Esophagus muscularis mucosa (tissue), 4 donors: ENCODE results near the gene S100A13. TPM values are rescaled to one million over a fixed set of nuclear protein-coding genes. Genes with fewer than 3 reads are reported as not detected.
"Not testable (repeated sequence)": the region's sequence is repeated elsewhere in the genome, so short reads cannot be mapped to it uniquely, and the experiment has no call there.

ENCODE experiments used
- DNase-seq: peaks from one replicate; pipeline ENCODE4 v3.0.0-alpha.2; 2017; ENCODE audit errors: extremely low spot score
- H3K27ac ChIP-seq, 4 donors: fragments of 200-600 bp; sonication (generic); replicated peaks in 1 of 4; 1 replicate in 3 of 4; 2 replicates in 1 of 4; pipeline ENCODE4 v1.5.1; 2016 to 2019; ENCODE audit warnings: mild to moderate bottlenecking in 1 of 4
- H3K27me3 ChIP-seq, 4 donors: fragments of 200-600 bp; sonication (generic); one replicate each; pipeline versions ENCODE4 v1.5.1 to v1.6.0; 2016 to 2019
- H3K36me3 ChIP-seq, 4 donors: fragments of 200-600 bp; sonication (generic); one replicate each; pipeline ENCODE4 v1.5.1; 2016 to 2019
- H3K4me1 ChIP-seq, 4 donors: fragments of 200-600 bp; sonication (generic); one replicate each; pipeline ENCODE4 v1.5.1; 2016 to 2019
- H3K4me3 ChIP-seq, 4 donors: fragments of 200-600 bp; sonication (generic); 1 replicate in 2 of 4; 2 replicates in 2 of 4; pipeline ENCODE4 v1.5.1; 2016 to 2019; ENCODE audit warnings: mild to moderate bottlenecking in 4 of 4, moderate library complexity in 1 of 4
- H3K9me3 ChIP-seq, 4 donors: fragments of 200-600 bp; sonication (generic); 1 replicate in 3 of 4; 2 replicates in 1 of 4; pipeline ENCODE4 v1.5.1; 2016 to 2019
- CTCF ChIP-seq, 3 experiments: fragments of 200-600 bp in 2 of 3; fragments of 450-650 bp in 1 of 3; sonication (generic) in 2 of 3; IDR thresholded peaks; one replicate each; pipeline ENCODE4 v1.5.1; 2017 to 2019; ENCODE audit warnings: antibody characterized with exemption in 3 of 3, mild to moderate bottlenecking in 2 of 3, moderate library complexity in 1 of 3
- EP300 ChIP-seq: sonication (generic); formaldehyde crosslinking; IDR thresholded peaks from one replicate; pipeline ENCODE4 v1.6.1; 2017; ENCODE audit warnings: antibody characterized with exemption
- POLR2A ChIP-seq: fragments of 450-650 bp; IDR thresholded peaks from one replicate; pipeline ENCODE4 v1.6.1; 2017; ENCODE audit warnings: antibody characterized with exemption, moderate library complexity, mild to moderate bottlenecking, low read depth
- POLR2AphosphoS5 ChIP-seq, 2 donors: sonication (generic); formaldehyde crosslinking; IDR thresholded peaks; one replicate each; pipeline ENCODE4 v1.6.1; 2017; ENCODE audit warnings: antibody characterized with exemption in 2 of 2
- WGBS: methylation state at CpG from one replicate; pipeline ENCODE4 v1.1.5; 2018; 5-methylcytosine and 5-hydroxymethylcytosine counted together
- intact Hi-C: fragments of 100-400 bp; cut with DNase I; formaldehyde crosslinking; loops from one replicate; pipeline ENCODE4 v1.15.1; 2023
- total RNA-seq, 4 donors: library from RNA; depleted of rRNA; stranded (reverse); fragments of >200 nt; gene quantifications; one replicate each; pipeline versions ENCODE4 v1.1.0 to v1.2.1, GENCODE V29; 2016

Gene S100A13
- 10 to 100 TPM; 71.3 to 84.7 (median 83.1) TPM for total RNA-seq

- Histone ChIP-seq H3K9me3 (no peaks in the 10 kb centered on the region), H3K36me3 (peaks cover 0 to 29% (median 12%) of the 10 kb centered on the region in 4 donors), H3K4me1 (peaks cover 52 to 65% (median 58%) of the 10 kb centered on the region in 4 donors), H3K27ac (peak within 1 kb of the TSS; percentile 83 to 91 (median 88)), H3K27me3 (no peaks in the 10 kb centered on the region), H3K4me3 (peak within 1 kb of the TSS; percentile 57 to 65 (median 62))
- DNase-seq: peak; percentile 95
- TF ChIP-seq POLR2AphosphoS5 (IDR thresholded peaks at IDR 0.05): peak; percentile 42 to 82
- TF ChIP-seq POLR2A: no peak
- peak; percentile 33 to 57 (median 55) for TF ChIP-seq CTCF (IDR thresholded peaks at IDR 0.05)
- TF ChIP-seq EP300: no peak
- intact Hi-C loops: no loop called here
- WGBS: 23% methylated on average over 21 of the region's 28 CpGs
Measured at GRCh38 chr1:153626904-153627714, at the start of gene S100A13. S100A13 (minus strand) TSS chr1:153627505; CDS start chr1:153626472, 1,033 bp downstream.

- TF ChIP-seq CTCF (IDR thresholded peaks at IDR 0.05) (no peak), POLR2AphosphoS5 (IDR thresholded peaks at IDR 0.05) (no peak), POLR2A (no peak), EP300 (no peak)
- Histone ChIP-seq H3K4me1 (peaks cover 26 to 42% (median 32%) of the 10 kb centered on the region in 4 donors), H3K9me3 (no peaks in the 10 kb centered on the region), H3K36me3 (peaks cover 5 to 12% (median 9%) of the 10 kb centered on the region in 4 donors), H3K27ac (no peak overlapping the region), H3K4me3 (no peak overlapping the region), H3K27me3 (peaks cover 0 to 3% (median 0%) of the 10 kb centered on the region in 4 donors)
- 87% methylated on average over 2 of the region's 2 CpGs for whole genome bisulfite sequencing
- DNase-seq: no peak
- intact Hi-C loops: no loop called here
Measured at GRCh38 chr1:153673511-153673910, 46.2 kb upstream of the S100A13 start.

GRCh38 chr1:153671628-153672353 lies 44.5 kb upstream of the S100A13 start:
- H3K9me3 ChIP-seq, H3K27me3 ChIP-seq, DNase-seq, intact Hi-C loops: not testable (repeated sequence)
- WGBS: 9% methylated on average over 28 of the region's 28 CpGs
- TF ChIP-seq CTCF (IDR thresholded peaks at IDR 0.05): peak; percentile 10 to 12 (median 12)
- Histone ChIP-seq H3K4me1 (peaks cover 14 to 31% (median 23%) of the 10 kb centered on the region in 4 donors), H3K27ac (peak overlapping the region; percentile 83 to 88 (median 86)), H3K4me3 (peak overlapping the region; percentile 73 to 82 (median 78)), H3K36me3 (peaks cover 21 to 29% (median 26%) of the 10 kb centered on the region in 4 donors)

- peak; percentile 99 for DNase-seq
- Histone ChIP-seq H3K4me1 (peaks cover 14 to 31% (median 23%) of the 10 kb centered on the region in 4 donors), H3K27me3 (no peaks in the 10 kb centered on the region), H3K36me3 (peaks cover 28 to 36% (median 33%) of the 10 kb centered on the region in 4 donors), H3K9me3 (no peaks in the 10 kb centered on the region), H3K4me3 (peak within 1 kb of the TSS; percentile 73 to 82 (median 78)), H3K27ac (peak within 1 kb of the TSS; percentile 84 to 88 (median 86))
- 1% methylated on average over 34 of the region's 35 CpGs for WGBS
- TF ChIP-seq POLR2AphosphoS5 (IDR thresholded peaks at IDR 0.05): peak; percentile 96 to 98
- TF ChIP-seq CTCF (IDR thresholded peaks at IDR 0.05): peak in 1 of 3 experiments; percentile 5
- TF ChIP-seq EP300: no peak
- TF ChIP-seq POLR2A: peak; percentile 81
- intact Hi-C loops: no loop called here
Measured at GRCh38 chr1:153670859-153671627, 43.7 kb upstream of the S100A13 start, which contains the start of gene ILF2. ILF2 (minus strand) TSS chr1:153670993; CDS start chr1:153670922, 71 bp downstream.
